Thyroid gland (tissue), 4 donors: ENCODE results near the gene CAMK1G.

ENCODE experiments used
- CTCF ChIP-seq, 6 experiments: fragments of 200-600 bp in 3 of 6; fragments of 450-650 bp in 3 of 6; sonication (generic) in 3 of 6; IDR thresholded peaks; one replicate each; pipeline ENCODE4 v1.5.1; 2016 to 2019; ENCODE audit warnings: antibody characterized with exemption in 6 of 6, mild to moderate bottlenecking in 2 of 6, inconsistent platforms in 1 of 6, moderate library complexity in 1 of 6
- POLR2A ChIP-seq, 2 donors: fragments of 450-650 bp; IDR thresholded peaks; one replicate each; pipeline ENCODE4 v1.6.1; 2017; ENCODE audit warnings: antibody characterized with exemption in 2 of 2, mild to moderate bottlenecking in 2 of 2, moderate library complexity in 1 of 2

- TF ChIP-seq CTCF (IDR thresholded peaks at IDR 0.05) (peak; percentile 84 to 97 (median 88)), POLR2A (IDR thresholded peaks at IDR 0.05) (no peak)
Measured at GRCh38 chr1:209627732-209628196, 44.2 kb downstream of the CAMK1G start.
